Body of pancreas (tissue), 4 donors: ENCODE measurements around the gene PAX6.

Experiments used
- POLR2A ChIP-seq, 3 donors: fragments of 450-650 bp; IDR thresholded peaks; one replicate each; pipeline ENCODE4 v1.6.1; 2016; ENCODE audit warnings: antibody characterized with exemption in 3 of 3, mild to moderate bottlenecking in 2 of 3
- TF ChIP-seq, protein P1 (sequence below), 7 experiments: fragments of 450-650 bp in 4 of 7; fragments of 200-600 bp in 3 of 7; sonication (generic) in 3 of 7; IDR thresholded peaks; one replicate each; pipeline ENCODE4 v1.5.1; 2016 to 2019; ENCODE audit warnings: antibody characterized with exemption in 7 of 7

GRCh38 chr11:31768749-31769640 lies 42.1 kb downstream of the PAX6 start:
- TF ChIP-seq, protein P1, sequence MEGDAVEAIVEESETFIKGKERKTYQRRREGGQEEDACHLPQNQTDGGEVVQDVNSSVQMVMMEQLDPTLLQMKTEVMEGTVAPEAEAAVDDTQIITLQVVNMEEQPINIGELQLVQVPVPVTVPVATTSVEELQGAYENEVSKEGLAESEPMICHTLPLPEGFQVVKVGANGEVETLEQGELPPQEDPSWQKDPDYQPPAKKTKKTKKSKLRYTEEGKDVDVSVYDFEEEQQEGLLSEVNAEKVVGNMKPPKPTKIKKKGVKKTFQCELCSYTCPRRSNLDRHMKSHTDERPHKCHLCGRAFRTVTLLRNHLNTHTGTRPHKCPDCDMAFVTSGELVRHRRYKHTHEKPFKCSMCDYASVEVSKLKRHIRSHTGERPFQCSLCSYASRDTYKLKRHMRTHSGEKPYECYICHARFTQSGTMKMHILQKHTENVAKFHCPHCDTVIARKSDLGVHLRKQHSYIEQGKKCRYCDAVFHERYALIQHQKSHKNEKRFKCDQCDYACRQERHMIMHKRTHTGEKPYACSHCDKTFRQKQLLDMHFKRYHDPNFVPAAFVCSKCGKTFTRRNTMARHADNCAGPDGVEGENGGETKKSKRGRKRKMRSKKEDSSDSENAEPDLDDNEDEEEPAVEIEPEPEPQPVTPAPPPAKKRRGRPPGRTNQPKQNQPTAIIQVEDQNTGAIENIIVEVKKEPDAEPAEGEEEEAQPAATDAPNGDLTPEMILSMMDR (IDR thresholded peaks at IDR 0.05): no peak
- no peak for TF ChIP-seq POLR2A (IDR thresholded peaks at IDR 0.05)
